HTERT RPE-1 (cell line): ENCODE results near the gene RGS6.

Source experiments
- in situ Hi-C: fragments of 300-500 bp; cut with MboI; formaldehyde crosslinking; loops from 4 replicates; pipeline ENCODE4 v1.14.3; 2020; ENCODE audit warnings: low sequenced_read_pairs

Gene RGS6

GRCh38 chr14:72483311-72483710, 551.1 kb downstream of the RGS6 start:
- in situ Hi-C loops = no loop called here

DNA sequence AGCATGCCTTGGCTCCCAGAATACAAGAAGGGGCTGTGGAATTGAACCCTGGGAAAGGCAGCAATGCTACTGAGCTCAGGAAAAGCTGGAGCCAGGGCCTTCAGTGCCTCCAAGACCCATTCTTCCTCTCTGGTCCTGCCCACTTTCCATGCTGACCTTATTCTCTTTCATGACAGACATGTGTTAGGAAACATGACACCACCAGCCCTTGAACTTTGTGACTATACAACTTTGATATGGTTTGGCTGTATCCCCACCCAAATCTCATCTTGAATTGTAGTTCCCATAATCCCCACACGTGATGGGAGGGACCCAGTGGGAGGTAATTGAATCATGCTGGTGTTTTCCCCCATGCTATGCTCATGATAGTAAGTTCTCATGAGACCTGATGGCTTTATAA, 553.5 kb downstream of the RGS6 start:
- in situ Hi-C loops = no loop called here

- in situ Hi-C loops = no loop called here
Observed at GRCh38 chr14:72488514-72488913, 556.3 kb downstream of the RGS6 start.

- in situ Hi-C loops = no loop called here
Observed at GRCh38 chr14:72492196-72492595, 560.0 kb downstream of the RGS6 start.

DNA sequence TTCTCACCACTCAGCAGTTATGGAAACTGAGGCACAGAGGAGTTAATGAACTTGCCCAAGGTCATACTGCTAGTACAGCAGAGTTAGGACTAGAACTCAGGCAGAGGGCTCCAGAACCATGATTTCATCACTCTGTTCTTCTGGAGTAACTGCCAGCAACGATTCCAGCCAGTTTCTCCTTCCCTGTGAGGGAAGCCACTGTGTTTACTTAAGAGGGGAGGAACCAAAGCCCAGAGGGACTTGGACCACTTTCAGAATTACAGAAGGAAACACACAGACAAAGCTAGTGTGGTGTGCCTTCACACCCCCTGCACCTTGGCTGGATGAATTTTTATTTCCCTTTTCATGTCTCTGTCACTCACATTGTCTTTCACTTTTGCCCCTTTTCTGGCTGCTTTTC, 563.4 kb downstream of the RGS6 start:
- in situ Hi-C loops = no loop called here

GRCh38 chr14:72498646-72499045, 566.4 kb downstream of the RGS6 start:
- in situ Hi-C loops = no loop called here

DNA sequence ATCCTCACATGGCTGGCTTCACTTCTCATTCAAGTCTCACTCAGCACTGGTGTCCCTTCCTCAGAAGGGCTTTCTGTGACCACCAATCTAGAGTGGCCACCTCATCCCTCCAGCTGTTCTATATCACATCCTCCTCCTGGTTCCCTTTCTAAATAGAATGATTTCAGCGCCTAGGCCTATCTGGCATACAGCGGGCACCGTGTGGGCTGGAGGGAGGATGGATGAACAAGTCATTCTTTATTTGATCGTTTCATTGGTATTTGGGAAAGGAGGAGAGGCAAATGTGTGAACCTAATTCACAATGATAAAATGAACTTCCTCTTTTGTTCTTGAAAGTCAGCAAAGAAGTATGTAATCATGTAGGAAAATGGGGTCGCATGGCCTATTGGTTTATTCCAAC, 567.5 kb downstream of the RGS6 start:
- in situ Hi-C loops = no loop called here

DNA sequence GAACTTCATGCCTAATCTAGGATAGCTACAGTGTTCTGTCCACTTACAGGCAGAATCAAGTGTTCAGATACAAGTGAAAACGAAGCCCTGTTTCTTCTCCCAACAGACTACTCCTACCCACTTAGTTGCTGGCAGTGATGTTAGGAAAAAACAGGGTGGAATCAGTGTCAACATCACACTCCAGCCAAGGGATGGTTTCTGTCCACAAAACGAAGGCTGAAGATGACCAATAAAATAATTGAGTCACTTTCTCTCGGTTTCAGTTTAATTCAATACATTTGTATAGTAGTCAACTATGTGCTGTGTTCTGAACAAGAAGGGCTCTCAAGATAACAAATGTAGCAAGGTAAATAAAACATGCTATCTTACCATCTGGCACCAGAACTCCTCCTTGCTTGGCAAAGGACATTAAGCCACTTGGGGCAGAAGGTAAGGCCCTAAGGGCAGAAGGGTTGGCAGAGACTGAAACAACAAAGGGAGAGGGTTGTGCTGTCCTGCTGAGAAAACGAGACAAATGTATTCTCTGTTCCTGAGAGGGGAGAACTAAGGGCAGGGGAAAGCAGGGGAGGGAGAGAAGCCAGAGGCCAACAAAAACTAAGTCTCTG, 568.1 kb downstream of the RGS6 start:
- in situ Hi-C loops = no loop called here

DNA sequence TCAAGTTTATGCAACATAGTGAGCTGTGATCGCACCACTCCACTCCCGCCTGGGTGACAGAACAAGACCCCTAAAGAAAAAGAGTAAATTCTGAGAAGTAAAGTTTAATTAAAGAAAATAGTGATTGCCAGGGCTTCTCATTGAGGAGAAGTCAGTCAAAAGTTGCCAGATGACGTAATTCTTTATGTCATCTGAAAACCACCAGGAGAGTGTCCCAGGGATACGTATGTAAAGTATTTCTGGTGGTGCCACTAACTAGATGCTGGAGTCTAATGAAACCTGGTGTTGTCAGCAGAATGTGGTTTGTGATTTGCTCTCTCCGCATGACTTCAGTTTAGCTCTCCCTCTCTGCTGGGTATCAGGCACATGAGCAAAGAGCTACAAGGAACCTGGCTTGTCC, 569.2 kb downstream of the RGS6 start:
- in situ Hi-C loops = no loop called here

DNA sequence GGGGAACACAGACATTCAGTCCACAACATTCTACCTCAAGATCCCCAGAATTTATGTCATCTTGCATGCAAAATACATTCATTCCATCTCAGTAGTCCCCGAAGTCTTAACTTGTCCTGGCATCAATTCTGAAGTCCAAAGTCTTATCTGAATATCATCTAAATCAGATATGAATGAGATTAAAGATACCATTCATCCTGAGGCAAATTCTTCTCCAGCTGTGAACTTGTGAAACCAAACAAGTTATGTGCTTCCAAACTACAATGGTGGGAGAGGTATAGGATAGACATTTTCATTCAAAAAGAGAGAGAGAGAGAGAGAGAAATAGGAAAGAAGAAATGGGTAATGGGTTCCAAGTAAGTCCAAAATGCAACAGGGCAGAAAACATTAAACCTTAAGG, 571.0 kb downstream of the RGS6 start:
- in situ Hi-C loops = no loop called here

- in situ Hi-C loops = no loop called here
Observed at GRCh38 chr14:72503696-72504368, 571.6 kb downstream of the RGS6 start.

DNA sequence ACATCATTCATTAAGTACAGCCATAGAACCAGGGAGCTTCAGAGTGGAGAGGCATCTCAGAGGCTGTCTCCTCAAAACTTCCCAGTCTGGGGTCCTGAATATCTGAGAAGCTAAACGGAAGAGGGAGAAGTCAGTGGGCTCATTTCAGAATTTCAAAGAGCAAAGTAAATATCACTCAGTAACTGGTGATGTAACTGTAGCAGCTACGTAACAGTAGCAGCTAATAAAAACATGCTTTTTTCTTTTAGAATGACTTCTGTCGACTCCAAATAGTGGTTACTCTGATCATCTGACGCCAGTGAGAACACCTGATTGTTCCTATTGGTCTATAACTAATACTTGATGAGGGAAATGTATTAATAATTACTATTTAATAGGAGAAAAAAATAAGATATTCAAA, 578.3 kb downstream of the RGS6 start:
- in situ Hi-C loops = no loop called here

DNA sequence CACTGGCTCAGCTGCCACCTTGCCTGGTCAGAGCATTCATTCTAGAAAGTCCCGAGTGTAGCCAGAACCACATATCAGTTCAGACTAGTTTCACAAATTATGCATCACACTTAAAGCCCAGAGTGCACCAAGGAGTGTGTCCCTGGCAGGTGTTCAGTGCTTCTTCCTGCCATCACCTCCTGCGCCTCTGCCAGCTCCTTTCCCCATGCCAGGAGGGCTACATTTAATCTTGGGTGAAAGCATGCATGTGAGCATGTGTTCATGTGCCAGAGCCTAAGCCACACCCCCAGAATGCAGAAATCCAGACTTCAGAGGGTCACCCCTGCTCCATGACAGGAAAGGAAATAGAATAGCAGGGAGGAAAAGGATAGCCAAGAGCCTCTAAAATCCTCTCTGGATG, 580.1 kb downstream of the RGS6 start:
- in situ Hi-C loops = no loop called here

GRCh38 chr14:72512925-72513324, 580.7 kb downstream of the RGS6 start:
- in situ Hi-C loops = no loop called here

DNA sequence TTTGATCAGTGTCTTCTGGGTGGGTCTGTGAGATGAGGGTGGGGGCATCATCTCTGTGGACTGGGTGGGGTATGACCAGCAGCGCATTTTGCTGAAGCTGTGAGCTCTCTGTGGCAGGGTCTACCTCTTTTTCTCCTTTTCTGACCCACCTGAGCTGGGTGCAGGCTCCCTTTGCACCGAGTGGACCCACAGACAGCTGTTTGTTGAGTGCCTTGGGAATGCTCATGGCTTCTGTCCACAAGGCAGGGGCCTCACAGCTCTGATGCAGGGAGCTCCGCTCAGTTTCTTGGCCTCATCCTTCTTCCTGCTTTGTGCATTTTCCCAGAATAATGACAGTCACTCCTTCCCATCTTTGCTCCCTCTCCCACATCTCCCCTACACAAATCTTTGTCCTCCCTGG, 581.1 kb downstream of the RGS6 start:
- in situ Hi-C loops = no loop called here

DNA sequence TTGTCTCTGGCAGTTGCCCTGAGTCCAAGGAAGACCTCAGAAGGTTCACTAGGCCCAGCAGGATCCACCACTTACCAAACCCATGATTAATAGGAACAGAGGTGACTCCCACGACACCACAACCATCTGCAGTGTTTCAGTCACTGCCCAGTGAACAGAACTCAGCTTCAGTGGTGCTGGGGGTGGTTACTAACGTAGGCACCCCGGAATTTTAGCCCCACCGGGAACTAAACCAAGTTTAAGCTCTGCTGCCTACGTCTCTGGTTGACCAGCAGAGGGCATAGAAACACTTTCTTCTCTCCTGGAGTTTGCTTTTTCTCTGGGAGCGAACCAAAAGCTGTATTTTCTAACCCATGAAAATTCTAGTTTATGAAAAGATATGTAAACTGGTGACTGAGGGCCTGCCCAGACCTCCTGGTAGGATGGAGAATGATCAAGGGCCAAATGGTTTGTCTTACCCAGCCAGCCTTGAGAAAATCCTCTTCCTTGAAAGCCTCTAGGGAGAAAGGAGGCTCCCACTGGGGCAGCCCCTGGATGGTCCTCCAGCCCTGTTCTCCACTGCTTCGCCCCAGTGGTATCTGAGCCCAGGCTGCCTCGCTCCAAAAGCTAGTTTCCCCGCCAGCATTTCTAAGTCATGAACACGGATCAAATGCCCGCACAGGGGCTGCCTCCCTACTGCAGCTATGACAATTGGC, 581.9 kb downstream of the RGS6 start:
- in situ Hi-C loops = no loop called here

DNA sequence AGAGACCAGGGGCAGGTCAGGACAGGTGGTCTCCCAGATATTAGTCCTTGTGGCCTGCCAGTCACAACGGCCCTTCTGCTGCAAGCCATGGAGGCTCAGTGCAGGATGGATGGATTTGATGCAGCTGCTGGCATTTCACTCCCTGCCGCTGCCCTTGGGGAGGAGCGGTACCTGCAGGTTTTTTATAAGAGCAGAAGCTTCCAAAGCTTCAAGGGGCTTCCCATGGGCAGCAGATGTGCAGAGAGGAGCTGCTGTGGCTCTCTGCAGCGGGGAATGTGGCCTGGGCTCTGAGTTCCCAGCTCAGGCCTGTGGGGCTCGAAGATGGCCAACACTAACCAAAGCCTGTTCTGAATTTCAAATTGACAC, 582.4 kb downstream of the RGS6 start:
- in situ Hi-C loops = no loop called here

DNA sequence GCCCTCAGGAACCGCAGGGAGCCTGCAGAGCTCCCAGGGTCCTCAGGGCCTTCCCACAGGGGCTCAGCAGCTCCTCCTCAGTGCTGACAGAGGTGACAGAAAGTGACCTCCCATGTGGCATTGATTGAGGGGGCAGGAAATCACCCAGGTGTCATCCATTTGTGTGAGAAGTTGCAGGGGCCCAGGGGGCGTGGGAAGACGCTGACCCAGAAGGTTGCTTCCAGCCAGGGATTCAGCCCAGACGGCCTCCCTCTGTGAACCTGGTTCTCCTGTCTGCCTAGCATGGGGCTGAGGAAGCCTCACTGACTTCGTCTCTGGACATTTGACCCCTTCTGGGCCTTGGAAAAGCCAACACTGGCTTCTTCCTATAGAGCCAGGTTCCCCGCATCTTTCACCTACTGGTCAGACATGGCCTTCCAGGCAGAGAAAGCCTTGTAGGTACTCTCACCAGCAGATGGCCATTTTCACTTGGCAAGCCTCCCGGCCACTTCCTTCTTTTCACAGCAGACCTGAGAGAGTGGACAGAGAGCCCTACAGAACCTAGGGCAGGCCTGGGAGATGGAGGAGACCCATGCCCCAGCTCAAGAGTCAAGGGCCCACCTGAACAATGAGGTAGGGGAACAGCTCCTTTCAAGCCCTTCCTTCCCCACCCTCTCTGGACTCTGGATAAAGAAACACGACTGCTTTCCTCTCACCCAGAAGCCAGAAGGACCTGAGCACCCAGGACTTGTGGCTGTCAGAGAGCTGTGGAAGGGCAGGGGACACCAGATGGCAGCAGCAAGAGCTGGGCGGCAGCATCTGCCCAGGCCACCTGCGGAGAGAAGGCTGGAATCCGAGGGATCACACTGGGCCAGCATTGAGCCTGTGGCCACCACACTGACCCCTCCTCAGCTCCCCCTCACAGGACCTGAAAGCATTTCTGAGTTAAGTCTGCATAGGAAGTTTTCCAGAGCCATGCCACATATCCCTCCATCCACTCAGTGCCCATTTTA, 583.8 kb downstream of the RGS6 start:
- in situ Hi-C loops = no loop called here

DNA sequence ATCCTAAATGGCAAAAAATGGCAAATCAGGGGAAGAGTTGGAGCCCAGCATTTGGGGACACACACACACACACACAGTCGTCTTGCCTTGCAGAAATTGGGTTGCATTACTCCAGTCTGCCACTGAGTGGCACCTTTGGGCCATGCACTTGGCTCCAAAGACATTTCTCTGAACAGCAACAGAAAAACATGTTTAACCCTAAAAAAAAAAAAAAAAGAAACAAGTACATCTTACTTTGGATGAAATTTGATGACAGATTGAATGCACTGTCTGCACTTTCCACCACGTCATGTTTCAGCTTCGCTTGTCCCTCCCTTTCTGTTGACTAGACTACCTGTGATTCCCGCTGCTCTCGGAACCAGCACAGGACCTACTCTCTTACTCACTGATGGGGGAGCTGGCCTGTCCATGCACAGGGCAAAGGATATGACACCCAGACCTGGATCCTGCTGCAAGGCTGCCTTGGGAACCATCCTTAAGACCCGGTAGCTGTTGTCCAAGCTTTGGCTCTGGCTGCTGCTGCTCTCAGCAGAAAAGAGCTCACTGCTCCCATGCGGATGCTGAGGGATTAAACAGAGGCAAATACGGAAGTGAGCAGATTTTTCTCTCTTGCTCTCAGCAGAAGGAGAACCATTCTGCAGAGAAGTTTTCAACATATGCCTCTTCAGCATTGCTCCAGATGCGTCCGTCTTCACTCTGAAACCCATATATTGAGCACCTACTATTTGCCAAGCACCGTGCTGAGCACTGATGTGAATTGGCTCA, 584.9 kb downstream of the RGS6 start:
- in situ Hi-C loops = no loop called here

GRCh38 chr14:72517736-72518135, 585.5 kb downstream of the RGS6 start:
- in situ Hi-C loops = no loop called here
